Activated T-helper 1 cell treated with anti-CD3 and anti-CD28 coated beads, Interleukin-12 subunit alpha, Interleukin-12 subunit beta, Interleukin-2, Interleukin-4 antibody, amounts not matched to agents 30 ng/mL and 10 ng/mL and 1 ng/mL, durations not matched to agents 14 hours and 24 hours and 36 hours (primary cell): ENCODE results near the gene PTPN13. TPM values are rescaled to one million over a fixed set of nuclear protein-coding genes. Genes with fewer than 3 reads are reported as not detected.

Experiments
- DNase-seq: peaks from one replicate; pipeline ENCODE4 v3.0.0; 2021; ENCODE audit warnings: low spot score
- H3K27ac Mint-ChIP-seq: one replicate; pipeline ENCODE4 v1.8.0; 2021; ENCODE audit warnings: mild to moderate bottlenecking, mixed read lengths
- H3K27me3 Mint-ChIP-seq: one replicate; pipeline ENCODE4 v1.8.0; 2022; ENCODE audit warnings: mild to moderate bottlenecking, moderate library complexity, mixed read lengths; ENCODE audit not compliant: insufficient read depth
- H3K36me3 Mint-ChIP-seq: one replicate; pipeline ENCODE4 v1.8.0; 2021; ENCODE audit warnings: low read depth, mixed read lengths
- H3K4me1 Mint-ChIP-seq: one replicate; pipeline ENCODE4 v1.8.0; 2021; ENCODE audit warnings: low read depth, mixed read lengths
- H3K4me3 Mint-ChIP-seq: one replicate; pipeline ENCODE4 v1.8.0; 2021; ENCODE audit warnings: mild to moderate bottlenecking, moderate library complexity, mixed read lengths
- H3K9me3 Mint-ChIP-seq: one replicate; pipeline ENCODE4 v1.8.0; 2021; ENCODE audit warnings: mixed read lengths
- intact Hi-C: fragments of 100-400 bp; cut with micrococcal nuclease; formaldehyde crosslinking; loops from one replicate; pipeline ENCODE4 v1.15.1; 2024
- total RNA-seq: library from RNA; stranded (reverse); gene quantifications from 2 replicates; pipeline ENCODE4 v1.2.3, GENCODE V29; 2022

PTPN13 gene
- total RNA-seq, 1 donor from 2014 or later, result 0.44 TPM

DNA sequence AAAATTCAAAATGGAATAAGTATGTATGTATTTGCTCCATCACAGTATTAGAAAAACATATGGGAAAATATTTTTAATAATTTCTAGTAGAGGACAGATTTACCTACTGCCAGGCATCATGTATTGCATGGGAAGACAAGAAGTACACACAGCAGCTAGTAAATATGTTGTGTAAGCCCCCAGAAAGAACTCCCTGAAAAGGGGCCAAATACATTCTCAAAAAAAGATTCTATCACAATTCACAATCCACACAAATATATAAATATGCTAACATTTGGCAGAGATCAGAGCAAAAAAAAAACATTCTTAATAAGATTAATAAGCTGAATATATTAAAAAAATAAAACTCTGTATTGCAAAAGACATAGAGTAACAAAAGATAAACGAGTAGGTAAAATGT is 227.0 kb downstream of the PTPN13 start:
- no peak for DNase-seq
- H3K27ac Mint-ChIP-seq, result no peak overlapping the region
- intact Hi-C loops, result no loop called here
- no peaks in the 10 kb centered on the region for H3K4me1 Mint-ChIP-seq
- H3K36me3 Mint-ChIP-seq, result no peaks in the 10 kb centered on the region
- no peaks in the 10 kb centered on the region for H3K27me3 Mint-ChIP-seq
- peaks cover 7% of the 10 kb centered on the region for H3K9me3 Mint-ChIP-seq
- H3K4me3 Mint-ChIP-seq, result no peak overlapping the region

DNA sequence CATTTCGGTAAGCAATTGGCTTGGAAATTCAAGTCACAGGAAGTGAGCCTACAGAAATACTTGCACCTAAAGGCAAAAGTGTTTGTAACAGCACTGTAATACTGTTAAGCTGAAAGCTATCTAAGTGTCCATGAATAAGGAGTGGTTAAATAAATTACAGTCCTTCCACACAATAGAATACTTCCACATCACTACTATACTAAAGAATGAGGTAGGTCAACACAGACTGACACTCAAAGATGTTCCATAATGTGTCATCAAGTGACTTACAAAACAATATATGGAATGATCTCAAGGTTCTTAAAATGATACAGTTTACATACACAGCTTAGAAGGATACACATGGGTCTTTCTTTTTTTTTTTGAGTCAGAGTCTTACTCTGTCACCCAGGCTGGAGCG is 228.0 kb downstream of the PTPN13 start:
- intact Hi-C loops, result no loop called here
- H3K27ac Mint-ChIP-seq, result no peak overlapping the region
- H3K9me3 Mint-ChIP-seq, result no peaks in the 10 kb centered on the region
- no peaks in the 10 kb centered on the region for H3K27me3 Mint-ChIP-seq
- H3K36me3 Mint-ChIP-seq, result no peaks in the 10 kb centered on the region
- no peak overlapping the region for H3K4me3 Mint-ChIP-seq
- DNase-seq, result no peak
- no peaks in the 10 kb centered on the region for H3K4me1 Mint-ChIP-seq

DNA sequence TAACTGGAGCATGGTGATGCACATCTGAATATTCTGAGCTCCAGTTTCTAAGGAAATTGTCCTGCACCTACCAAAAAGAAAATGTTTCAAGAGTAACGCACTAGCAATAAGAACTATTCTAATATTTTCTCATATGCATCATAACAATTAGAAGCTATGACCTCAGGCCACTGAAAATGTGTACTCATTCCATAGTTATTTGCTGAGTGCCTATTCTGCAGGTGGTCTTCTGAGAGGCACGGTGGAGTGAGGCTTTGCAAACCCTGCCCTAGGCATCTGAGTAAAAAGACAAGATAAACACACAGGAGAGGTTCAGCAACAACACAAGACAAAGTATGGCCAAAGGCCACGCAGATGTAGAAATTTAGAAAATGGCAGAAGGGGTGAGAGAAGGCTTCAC is 231.4 kb downstream of the PTPN13 start:
- intact Hi-C loops, result no loop called here
- Mint-ChIP-seq H3K27ac (no peak overlapping the region), H3K27me3 (no peaks in the 10 kb centered on the region), H3K4me3 (no peak overlapping the region), H3K4me1 (no peaks in the 10 kb centered on the region), H3K9me3 (no peaks in the 10 kb centered on the region), H3K36me3 (no peaks in the 10 kb centered on the region)
- DNase-seq, result no peak

DNA sequence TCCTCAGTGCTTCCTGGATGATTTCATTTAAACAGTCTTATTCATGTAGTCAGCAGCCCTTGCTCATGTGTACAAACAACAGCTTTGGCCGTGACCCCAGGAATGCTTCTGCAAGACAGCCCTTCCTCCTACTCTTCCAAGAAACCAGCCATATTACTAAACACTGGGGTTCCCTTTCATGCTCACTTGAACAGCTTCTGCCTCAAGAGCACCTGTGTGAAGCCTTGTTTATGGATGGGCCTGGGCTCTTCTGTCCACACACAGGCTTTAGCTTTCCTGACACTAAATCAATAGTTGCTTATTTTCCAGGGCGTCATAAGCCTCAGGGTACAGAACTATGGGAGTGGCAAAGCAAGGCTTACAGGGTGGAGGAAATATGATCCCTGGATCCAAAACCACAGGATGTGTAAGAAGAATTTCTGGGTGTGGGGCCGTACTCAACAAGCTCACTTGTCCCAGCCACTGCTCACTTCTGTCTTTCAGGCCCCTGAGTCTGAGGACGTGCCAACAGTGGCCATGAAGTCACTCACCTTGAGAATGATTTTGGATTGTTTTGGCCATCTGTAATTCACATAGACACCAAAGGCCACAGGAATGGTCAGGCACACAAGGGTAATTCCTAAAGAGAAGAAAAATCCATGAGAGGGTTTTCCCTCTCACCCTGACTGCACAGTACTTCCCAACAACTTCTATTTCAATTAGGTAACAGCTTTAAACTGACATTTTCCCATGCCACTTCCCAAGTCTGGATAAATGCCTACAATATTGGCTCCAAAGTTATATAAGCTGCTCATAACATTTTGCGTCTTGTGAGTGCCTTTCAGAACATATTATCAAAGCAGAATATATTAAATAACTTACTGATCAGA is 237.4 kb downstream of the PTPN13 start:
- intact Hi-C loops, result no loop called here
- Mint-ChIP-seq H3K27me3 (no peaks in the 10 kb centered on the region), H3K4me3 (no peak overlapping the region), H3K9me3 (no peaks in the 10 kb centered on the region), H3K4me1 (no peaks in the 10 kb centered on the region), H3K36me3 (no peaks in the 10 kb centered on the region), H3K27ac (no peak overlapping the region)
- DNase-seq, result no peak

DNA sequence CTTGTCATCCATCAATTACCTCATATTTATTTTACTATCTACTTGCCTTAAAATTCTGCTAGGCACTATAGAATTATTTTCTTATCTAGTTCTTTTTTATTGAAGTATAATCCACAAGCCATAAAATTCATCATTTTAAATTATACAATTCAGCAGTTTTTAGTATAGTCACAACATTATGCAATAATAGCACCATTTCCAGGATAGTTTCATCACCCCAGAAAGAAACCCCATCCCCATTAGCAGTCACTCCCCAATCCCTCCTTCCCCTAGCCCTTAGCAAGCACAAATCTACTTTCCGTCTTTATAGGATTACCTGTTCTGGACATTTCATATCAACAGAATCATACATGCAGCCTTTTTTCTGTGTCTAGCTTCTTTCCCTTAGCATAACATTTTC is 239.5 kb downstream of the PTPN13 start:
- intact Hi-C loops, result no loop called here
- no peaks in the 10 kb centered on the region for H3K4me1 Mint-ChIP-seq
- no peak overlapping the region for H3K4me3 Mint-ChIP-seq
- no peaks in the 10 kb centered on the region for H3K36me3 Mint-ChIP-seq
- no peaks in the 10 kb centered on the region for H3K9me3 Mint-ChIP-seq
- no peak for DNase-seq
- H3K27ac Mint-ChIP-seq, result no peak overlapping the region
- H3K27me3 Mint-ChIP-seq, result no peaks in the 10 kb centered on the region

DNA sequence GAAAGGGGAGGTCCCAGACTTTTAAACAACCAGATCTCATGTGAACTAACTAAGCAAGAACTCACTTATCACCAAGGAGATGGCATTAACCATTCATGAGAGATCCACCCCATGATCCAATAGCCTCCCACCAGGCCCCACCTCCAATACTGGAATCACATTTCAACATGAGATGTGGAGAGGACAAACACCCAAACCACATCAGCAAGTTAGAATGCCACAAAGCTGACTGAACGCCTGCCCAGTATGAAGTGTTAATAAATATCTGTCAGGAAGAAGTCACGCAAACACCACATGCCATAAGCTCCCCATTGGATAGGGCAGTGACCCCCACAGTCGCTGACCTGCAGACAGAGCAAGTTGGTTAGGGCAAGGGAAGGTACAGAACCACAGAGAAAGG is 240.8 kb downstream of the PTPN13 start:
- DNase-seq, result no peak
- Mint-ChIP-seq H3K9me3 (no peaks in the 10 kb centered on the region), H3K4me3 (no peak overlapping the region), H3K27ac (no peak overlapping the region), H3K36me3 (no peaks in the 10 kb centered on the region), H3K4me1 (no peaks in the 10 kb centered on the region), H3K27me3 (no peaks in the 10 kb centered on the region)
- intact Hi-C loops, result no loop called here

DNA sequence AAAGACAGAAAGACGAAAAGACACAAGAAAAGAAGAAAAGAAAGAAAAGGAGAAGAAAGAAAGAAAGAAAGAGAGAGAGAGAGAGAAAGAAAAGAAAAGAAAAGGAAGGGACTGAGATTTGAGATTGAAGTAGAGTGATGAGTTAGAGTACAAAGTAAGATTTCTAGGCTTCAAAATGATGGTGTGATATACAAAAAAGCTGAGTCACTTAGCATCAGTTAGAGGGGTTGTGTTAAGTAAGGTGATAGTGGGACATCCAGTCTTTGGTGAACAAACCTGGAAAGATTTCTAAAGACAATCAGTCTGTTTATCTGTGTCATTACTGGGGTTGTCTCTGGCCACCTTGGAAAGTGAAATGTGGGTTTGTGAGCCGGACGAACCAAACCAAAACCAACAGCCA is 241.6 kb downstream of the PTPN13 start:
- DNase-seq, result no peak
- H3K27me3 Mint-ChIP-seq, result no peaks in the 10 kb centered on the region
- no peak overlapping the region for H3K27ac Mint-ChIP-seq
- H3K9me3 Mint-ChIP-seq, result no peaks in the 10 kb centered on the region
- no peaks in the 10 kb centered on the region for H3K4me1 Mint-ChIP-seq
- intact Hi-C loops, result no loop called here
- H3K4me3 Mint-ChIP-seq, result no peak overlapping the region
- no peaks in the 10 kb centered on the region for H3K36me3 Mint-ChIP-seq

DNA sequence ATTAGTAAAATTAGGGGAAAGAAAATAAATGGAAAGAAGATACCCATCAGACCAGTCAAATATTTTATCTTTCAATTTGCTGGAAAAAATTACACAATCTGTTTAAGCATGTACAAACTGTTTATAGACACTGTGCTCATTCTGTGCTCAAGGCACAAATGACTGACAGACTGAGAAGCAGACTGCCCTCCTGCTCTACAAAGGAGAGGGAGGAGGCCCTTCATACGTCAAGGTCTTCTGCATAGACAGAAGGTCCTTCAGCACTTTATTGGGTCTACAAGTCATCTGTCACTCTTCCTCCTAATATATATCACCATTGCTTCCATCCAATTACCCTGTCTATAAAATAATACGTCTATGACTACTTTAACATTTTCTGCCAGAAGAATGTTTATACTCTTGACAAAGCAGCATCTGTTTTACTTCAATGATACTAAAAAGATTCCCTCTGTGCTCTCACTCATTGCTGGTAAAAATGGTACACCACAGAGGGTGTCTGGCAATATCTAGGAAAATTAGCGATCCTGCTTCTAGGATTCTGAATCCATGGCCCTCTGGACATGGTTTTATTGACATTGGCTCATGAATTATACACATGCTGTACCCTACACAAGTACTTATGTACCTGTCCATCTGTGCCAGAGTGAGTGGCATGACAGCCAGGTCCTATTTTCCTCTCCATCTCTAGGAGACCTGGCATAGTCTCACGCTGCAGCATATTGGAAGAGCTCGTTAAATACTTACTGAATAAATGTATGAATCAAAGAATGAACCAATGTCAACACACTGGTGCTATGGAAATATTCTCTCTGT is 243.8 kb downstream of the PTPN13 start:
- no peaks in the 10 kb centered on the region for H3K9me3 Mint-ChIP-seq
- H3K36me3 Mint-ChIP-seq, result no peaks in the 10 kb centered on the region
- intact Hi-C loops, result no loop called here
- no peak overlapping the region for H3K27ac Mint-ChIP-seq
- H3K4me3 Mint-ChIP-seq, result no peak overlapping the region
- DNase-seq, result no peak
- H3K27me3 Mint-ChIP-seq, result no peaks in the 10 kb centered on the region
- H3K4me1 Mint-ChIP-seq, result no peaks in the 10 kb centered on the region

DNA sequence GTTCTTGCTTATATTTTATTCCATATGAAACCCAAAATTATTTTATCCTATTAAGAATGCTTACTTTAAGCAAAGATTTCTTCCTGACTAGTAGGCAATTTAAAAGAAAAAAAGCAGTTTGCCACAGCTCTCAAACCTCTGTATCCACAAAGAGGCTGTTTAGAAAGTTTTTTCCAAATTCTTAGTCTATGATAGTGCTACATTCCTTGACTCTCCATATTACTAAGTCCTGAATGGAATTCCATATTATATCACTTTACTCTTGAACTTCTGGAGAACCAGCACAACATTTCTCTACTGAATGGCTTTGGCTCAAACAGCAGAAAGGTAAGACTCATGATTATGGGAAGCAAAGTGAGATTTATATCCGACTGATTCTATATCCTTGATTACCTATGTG is 246.7 kb downstream of the PTPN13 start:
- no peaks in the 10 kb centered on the region for H3K27me3 Mint-ChIP-seq
- intact Hi-C loops, result no loop called here
- H3K36me3 Mint-ChIP-seq, result no peaks in the 10 kb centered on the region
- no peak for DNase-seq
- H3K4me1 Mint-ChIP-seq, result no peaks in the 10 kb centered on the region
- H3K4me3 Mint-ChIP-seq, result no peak overlapping the region
- H3K27ac Mint-ChIP-seq, result no peak overlapping the region
- H3K9me3 Mint-ChIP-seq, result no peaks in the 10 kb centered on the region

DNA sequence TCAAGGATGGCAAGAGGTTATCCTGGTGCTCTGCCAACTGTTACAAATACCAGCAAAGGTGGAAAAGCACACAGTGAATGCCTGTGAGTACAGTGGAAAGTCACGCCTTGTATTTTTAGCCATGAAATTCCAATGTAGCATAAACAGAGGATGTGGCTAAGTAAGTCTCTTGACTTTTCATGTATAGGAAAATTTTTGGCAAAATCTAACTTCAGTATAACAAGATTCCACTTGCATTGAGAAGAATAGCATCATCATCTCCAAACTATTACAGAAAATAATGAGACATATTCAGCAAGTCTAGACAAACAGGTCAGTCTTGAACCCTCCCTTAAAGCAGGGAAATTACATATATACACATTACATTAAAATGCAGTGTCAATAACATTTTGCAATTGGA is 247.2 kb downstream of the PTPN13 start:
- no peak overlapping the region for H3K4me3 Mint-ChIP-seq
- H3K27ac Mint-ChIP-seq, result no peak overlapping the region
- no peaks in the 10 kb centered on the region for H3K4me1 Mint-ChIP-seq
- H3K27me3 Mint-ChIP-seq, result no peaks in the 10 kb centered on the region
- intact Hi-C loops, result no loop called here
- no peak for DNase-seq
- no peaks in the 10 kb centered on the region for H3K9me3 Mint-ChIP-seq
- no peaks in the 10 kb centered on the region for H3K36me3 Mint-ChIP-seq

DNA sequence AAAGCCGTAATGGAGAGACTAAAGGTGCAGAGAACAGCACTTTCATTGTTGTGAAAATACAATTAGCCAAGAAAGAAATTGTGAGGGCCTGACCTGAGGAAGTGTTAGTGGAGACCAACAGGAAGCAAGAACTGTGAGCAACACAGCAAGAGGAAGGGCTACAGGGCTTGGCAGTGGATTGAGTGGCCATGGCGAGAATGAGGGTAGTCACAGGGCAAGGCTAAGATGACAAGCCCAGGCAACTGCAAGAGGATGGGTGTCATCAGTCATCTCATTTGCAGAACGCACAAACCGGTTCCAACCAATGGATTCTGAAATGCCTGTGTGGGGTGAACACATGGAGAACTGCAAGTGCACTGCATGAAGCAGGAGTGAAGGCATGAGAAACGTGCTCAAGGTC is 251.5 kb downstream of the PTPN13 start:
- H3K36me3 Mint-ChIP-seq, result no peaks in the 10 kb centered on the region
- intact Hi-C loops, result no loop called here
- no peak for DNase-seq
- no peaks in the 10 kb centered on the region for H3K27me3 Mint-ChIP-seq
- H3K27ac Mint-ChIP-seq, result no peak overlapping the region
- H3K4me1 Mint-ChIP-seq, result no peaks in the 10 kb centered on the region
- H3K4me3 Mint-ChIP-seq, result no peak overlapping the region
- H3K9me3 Mint-ChIP-seq, result no peaks in the 10 kb centered on the region

DNA sequence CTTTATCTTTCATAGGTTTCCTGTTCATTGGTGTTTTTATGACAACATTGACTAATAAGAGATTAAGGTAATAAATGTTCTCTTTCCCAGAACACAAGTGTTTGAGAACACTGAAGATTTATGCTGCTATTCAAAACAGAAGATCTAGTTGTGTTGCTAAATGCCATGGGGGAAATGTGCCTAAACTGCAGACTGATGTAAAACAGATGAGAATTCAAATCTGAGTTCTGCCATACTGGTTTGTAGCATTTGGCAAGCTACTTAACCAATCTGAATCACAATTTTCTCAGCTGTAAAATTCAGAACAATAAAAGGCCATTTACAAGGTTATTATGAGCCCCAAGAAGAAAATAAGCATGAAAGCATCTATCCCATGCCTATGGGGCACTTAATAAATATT is 252.8 kb downstream of the PTPN13 start:
- no peak overlapping the region for H3K27ac Mint-ChIP-seq
- no peaks in the 10 kb centered on the region for H3K27me3 Mint-ChIP-seq
- intact Hi-C loops, result no loop called here
- H3K9me3 Mint-ChIP-seq, result no peaks in the 10 kb centered on the region
- H3K36me3 Mint-ChIP-seq, result no peaks in the 10 kb centered on the region
- no peak for DNase-seq
- no peak overlapping the region for H3K4me3 Mint-ChIP-seq
- H3K4me1 Mint-ChIP-seq, result no peaks in the 10 kb centered on the region

DNA sequence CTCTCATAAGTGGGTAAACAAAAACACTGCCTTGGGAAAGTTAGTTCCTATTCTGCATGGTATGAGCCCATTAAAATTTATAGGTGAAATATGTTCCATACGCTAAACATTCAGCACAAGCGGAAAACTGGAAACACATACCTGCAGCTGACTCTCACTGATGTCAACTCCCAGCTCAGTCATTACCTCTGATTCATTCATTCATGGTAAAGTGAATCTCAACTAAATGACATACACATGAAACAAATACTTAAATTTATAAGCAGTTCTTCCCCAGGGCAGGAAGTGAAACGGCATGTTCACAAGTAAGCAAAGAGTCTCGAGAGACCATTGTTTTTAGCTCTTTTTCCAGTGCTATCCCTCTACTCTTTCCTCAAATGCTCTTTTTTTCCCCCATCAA is 253.5 kb downstream of the PTPN13 start:
- no peak for DNase-seq
- intact Hi-C loops, result no loop called here
- H3K27ac Mint-ChIP-seq, result no peak overlapping the region
- no peaks in the 10 kb centered on the region for H3K4me1 Mint-ChIP-seq
- H3K4me3 Mint-ChIP-seq, result no peak overlapping the region
- no peaks in the 10 kb centered on the region for H3K27me3 Mint-ChIP-seq
- H3K9me3 Mint-ChIP-seq, result no peaks in the 10 kb centered on the region
- H3K36me3 Mint-ChIP-seq, result no peaks in the 10 kb centered on the region
